Measurements from ENCODE around the gene TBCE. TPM values are rescaled to one million over a fixed set of nuclear protein-coding genes. Genes with fewer than 3 reads are reported as not detected.

The TBCE gene
- total and polyA plus RNA-seq, 4 donors: 9.5 to 19.7 (median 14.1) TPM

DNA sequence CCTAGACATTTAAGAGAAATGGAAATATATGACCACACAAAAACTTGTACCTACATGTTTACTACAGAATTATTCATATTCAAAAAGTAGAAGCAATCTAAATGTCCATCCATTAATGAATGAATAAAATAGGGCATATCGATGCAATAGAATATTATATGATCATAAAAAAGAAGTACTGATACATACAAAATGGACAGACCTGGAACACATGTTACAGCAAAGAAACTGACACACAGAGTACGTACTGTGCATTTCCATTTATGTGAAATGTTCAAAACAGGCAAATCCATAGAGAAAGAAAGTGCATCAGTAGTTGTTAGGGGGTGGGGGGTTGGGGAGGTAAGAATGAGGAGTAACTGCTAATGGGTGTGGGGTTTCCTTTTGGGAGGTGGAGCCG is 97.8 kb downstream of the TBCE start:
- H3K4me3 ChIP-seq (ENCODE audit: low read depth in 1 of 3, low read length in 3 of 3): no peak overlapping the region
- H3K27me3 ChIP-seq (ENCODE audit: control insufficient read depth in 4 of 4, insufficient read depth in 4 of 4, low read length in 3 of 4): no peaks in the 10 kb centered on the region
- H3K9ac ChIP-seq (ENCODE audit: low read depth in 1 of 2, low read length in 2 of 2): no peak overlapping the region
- no peaks in the 10 kb centered on the region for H3K9me3 ChIP-seq (ENCODE audit: control insufficient read depth in 4 of 4, low read length in 3 of 4)
- WGBS: 97% methylated on average over 3 of the region's 3 CpGs
- H3K36me3 ChIP-seq (ENCODE audit: control insufficient read depth in 4 of 4, insufficient read depth in 3 of 4, low read depth in 1 of 4, low read length in 3 of 4): peaks cover 0 to 1% (median 0%) of the 10 kb centered on the region in 4 donors
- DNase-seq (ENCODE audit: low spot score): no peak
- H3K4me1 ChIP-seq (ENCODE audit: control insufficient read depth in 4 of 4, insufficient read depth in 4 of 4, low read length in 3 of 4): no peaks in the 10 kb centered on the region
- no peak overlapping the region for H3K27ac ChIP-seq (ENCODE audit: low read depth in 1 of 2, low read length in 2 of 2)
- TF ChIP-seq, protein P1, sequence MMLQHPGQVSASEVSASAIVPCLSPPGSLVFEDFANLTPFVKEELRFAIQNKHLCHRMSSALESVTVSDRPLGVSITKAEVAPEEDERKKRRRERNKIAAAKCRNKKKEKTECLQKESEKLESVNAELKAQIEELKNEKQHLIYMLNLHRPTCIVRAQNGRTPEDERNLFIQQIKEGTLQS (IDR thresholded peaks at IDR 0.05): no peak
- TF ChIP-seq GABPA (IDR thresholded peaks at IDR 0.05 in 1 of 2, conservative IDR thresholded peaks at IDR 0.05 in 1 of 2): no peak
- no peak for TF ChIP-seq RXRA (IDR thresholded peaks at IDR 0.05)
- TF ChIP-seq, protein P2, sequence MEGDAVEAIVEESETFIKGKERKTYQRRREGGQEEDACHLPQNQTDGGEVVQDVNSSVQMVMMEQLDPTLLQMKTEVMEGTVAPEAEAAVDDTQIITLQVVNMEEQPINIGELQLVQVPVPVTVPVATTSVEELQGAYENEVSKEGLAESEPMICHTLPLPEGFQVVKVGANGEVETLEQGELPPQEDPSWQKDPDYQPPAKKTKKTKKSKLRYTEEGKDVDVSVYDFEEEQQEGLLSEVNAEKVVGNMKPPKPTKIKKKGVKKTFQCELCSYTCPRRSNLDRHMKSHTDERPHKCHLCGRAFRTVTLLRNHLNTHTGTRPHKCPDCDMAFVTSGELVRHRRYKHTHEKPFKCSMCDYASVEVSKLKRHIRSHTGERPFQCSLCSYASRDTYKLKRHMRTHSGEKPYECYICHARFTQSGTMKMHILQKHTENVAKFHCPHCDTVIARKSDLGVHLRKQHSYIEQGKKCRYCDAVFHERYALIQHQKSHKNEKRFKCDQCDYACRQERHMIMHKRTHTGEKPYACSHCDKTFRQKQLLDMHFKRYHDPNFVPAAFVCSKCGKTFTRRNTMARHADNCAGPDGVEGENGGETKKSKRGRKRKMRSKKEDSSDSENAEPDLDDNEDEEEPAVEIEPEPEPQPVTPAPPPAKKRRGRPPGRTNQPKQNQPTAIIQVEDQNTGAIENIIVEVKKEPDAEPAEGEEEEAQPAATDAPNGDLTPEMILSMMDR (IDR thresholded peaks at IDR 0.05; ENCODE audit: low read depth, low read length, missing input control): no peak
- no peak for TF ChIP-seq REST (IDR thresholded peaks at IDR 0.05)
- no peak for TF ChIP-seq NR2F2 (IDR thresholded peaks at IDR 0.05)
- TF ChIP-seq SP1 (IDR thresholded peaks at IDR 0.05): no peak
- no peak for TF ChIP-seq MAX (IDR thresholded peaks at IDR 0.05)
- TF ChIP-seq ZBTB33 (IDR thresholded peaks at IDR 0.05): no peak
- TF ChIP-seq FOXA1 (IDR thresholded peaks at IDR 0.05): no peak
- no peak for TF ChIP-seq FOXA2 (IDR thresholded peaks at IDR 0.05)
- no peak for TF ChIP-seq JUND (IDR thresholded peaks at IDR 0.05)
- TF ChIP-seq TAF1 (conservative IDR thresholded peaks at IDR 0.05): no peak
- TF ChIP-seq HNF4G (IDR thresholded peaks at IDR 0.05): no peak
- no peak for TF ChIP-seq RAD21 (IDR thresholded peaks at IDR 0.05)

DNA sequence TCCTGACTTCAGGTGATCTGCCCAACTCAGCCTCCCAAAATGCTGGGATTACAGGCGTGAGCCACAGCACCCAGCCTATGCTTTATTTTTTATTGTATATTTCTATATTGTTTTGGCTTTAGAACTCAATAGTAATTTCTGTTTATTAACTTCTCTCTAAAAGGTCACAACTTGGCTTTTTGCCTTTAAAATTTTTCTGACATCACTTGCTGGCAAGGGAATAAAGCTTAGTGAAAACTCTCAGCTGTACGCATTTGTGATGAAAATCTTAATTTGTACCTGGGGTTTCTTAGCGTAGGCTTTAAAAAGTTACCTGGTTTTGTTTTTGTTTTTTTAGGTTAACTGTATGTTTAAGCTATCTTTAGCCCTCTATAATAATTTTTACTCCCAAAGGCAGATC is 100.8 kb downstream of the TBCE start:
- no peak for DNase-seq (ENCODE audit: low spot score)
- H3K36me3 ChIP-seq (ENCODE audit: control insufficient read depth in 4 of 4, insufficient read depth in 3 of 4, low read depth in 1 of 4, low read length in 3 of 4): peaks cover 0 to 2% (median under 1%) of the 10 kb centered on the region in 4 donors
- no peak overlapping the region for H3K27ac ChIP-seq (ENCODE audit: low read depth in 1 of 2, low read length in 2 of 2)
- no peaks in the 10 kb centered on the region for H3K27me3 ChIP-seq (ENCODE audit: control insufficient read depth in 4 of 4, insufficient read depth in 4 of 4, low read length in 3 of 4)
- TF ChIP-seq HNF4A (conservative IDR thresholded peaks at IDR 0.05) (no peak), MAX (IDR thresholded peaks at IDR 0.05) (no peak), SP1 (IDR thresholded peaks at IDR 0.05) (no peak), RAD21 (IDR thresholded peaks at IDR 0.05) (no peak)
- H3K4me3 ChIP-seq (ENCODE audit: low read depth in 1 of 3, low read length in 3 of 3): no peak overlapping the region
- H3K9ac ChIP-seq (ENCODE audit: low read depth in 1 of 2, low read length in 2 of 2): no peak overlapping the region
- H3K9me3 ChIP-seq (ENCODE audit: control insufficient read depth in 4 of 4, low read length in 3 of 4): no peaks in the 10 kb centered on the region
- no peaks in the 10 kb centered on the region for H3K4me1 ChIP-seq (ENCODE audit: control insufficient read depth in 4 of 4, insufficient read depth in 4 of 4, low read length in 3 of 4)
- WGBS: 94% methylated on average over 3 of the region's 3 CpGs

All from liver (tissue), 9 donors.